Left lung (tissue), 10 donors: ENCODE measurements around the gene ARAP1. TPM values are rescaled to one million over a fixed set of nuclear protein-coding genes. Genes with fewer than 3 reads are reported as not detected.

Experiments used
- ATAC-seq: fragments of 200-7000 bp; cut with Tn5 transposase; one replicate; pipeline ENCODE4 v1.9.1; 2020; ENCODE audit warnings: moderate library complexity
- DNase-seq, 4 donors: peaks; one replicate each; pipeline ENCODE4 v3.0.0-alpha.2; 2013 to 2020
- H3K27ac ChIP-seq, 2 donors: fragments of 200-600 bp; sonication (generic) in 1 of 2; one replicate each; pipeline versions ENCODE4 v1.5.0 to v1.8.0; 2020 to 2021
- H3K27me3 ChIP-seq, 2 donors: fragments of 200-600 bp; sonication (generic) in 1 of 2; one replicate each; pipeline versions ENCODE4 v1.5.0 to v1.8.0; 2020 to 2021
- H3K36me3 ChIP-seq, 2 donors: fragments of 200-600 bp; sonication (generic) in 1 of 2; one replicate each; pipeline versions ENCODE4 v1.5.0 to v1.8.0; 2020 to 2021
- H3K4me1 ChIP-seq, 2 donors: fragments of 200-600 bp; one replicate each; pipeline ENCODE4 v1.8.0; 2021
- H3K4me3 ChIP-seq, 2 donors: fragments of 200-600 bp; sonication (generic) in 1 of 2; one replicate each; pipeline versions ENCODE4 v1.5.0 to v1.8.0; 2020 to 2021; ENCODE audit warnings: mild to moderate bottlenecking in 1 of 2
- H3K9me3 ChIP-seq, 2 donors: fragments of 200-600 bp; sonication (generic) in 1 of 2; one replicate each; pipeline versions ENCODE4 v1.5.0 to v1.8.0; 2020 to 2021
- intact Hi-C, 2 donors: fragments of 100-400 bp; cut with DNase I; formaldehyde crosslinking; loops; one replicate each; pipeline versions ENCODE4 v1.11.2 to v1.14.2; 2022
- polyA plus RNA-seq, 6 donors: library from polyadenylated mRNA; unstranded; fragments of 120-200 nt; gene quantifications; one replicate each; pipeline ENCODE4 v1.2.1, GENCODE V29; 2013; ENCODE audit not compliant: insufficient read length in 6 of 6
- total RNA-seq, 2 donors: library from RNA; stranded (reverse); fragmentation: NEBNext Ultra II Directional; extraction: Animal tissue kit (Norgen Biotek cat#: 25700); gene quantifications; one replicate each; pipeline ENCODE4 v1.2.1, GENCODE V29; 2021
- TF ChIP-seq, protein P1 (sequence below), 2 donors: fragments of 200-600 bp; sonication (generic) in 1 of 2; IDR thresholded peaks; one replicate each; pipeline versions ENCODE4 v1.5.0 to v1.8.0; 2021; ENCODE audit warnings: antibody characterized with exemption in 2 of 2
- donor health status: DM: no; HTN: yes; CAD: no.
- donor health status: DM: no; HTN: no; CAD: no.

ARAP1 gene
- total and polyA plus RNA-seq, 8 donors: 80.0 to 222 (median 97.7) TPM

- ATAC-seq (no peak), DNase-seq (no peak)
- H3K4me3 ChIP-seq: no peak overlapping the region
- intact Hi-C loops: no loop called here
- H3K9me3 ChIP-seq: no peaks in the 10 kb centered on the region
- peaks cover 0 to 8% of the 10 kb centered on the region in 2 donors for H3K4me1 ChIP-seq
- no peak overlapping the region for H3K27ac ChIP-seq
- peaks cover 0 to 100% of the 10 kb centered on the region in 2 donors for H3K36me3 ChIP-seq
- H3K27me3 ChIP-seq: no peaks in the 10 kb centered on the region
- TF ChIP-seq, protein P1, sequence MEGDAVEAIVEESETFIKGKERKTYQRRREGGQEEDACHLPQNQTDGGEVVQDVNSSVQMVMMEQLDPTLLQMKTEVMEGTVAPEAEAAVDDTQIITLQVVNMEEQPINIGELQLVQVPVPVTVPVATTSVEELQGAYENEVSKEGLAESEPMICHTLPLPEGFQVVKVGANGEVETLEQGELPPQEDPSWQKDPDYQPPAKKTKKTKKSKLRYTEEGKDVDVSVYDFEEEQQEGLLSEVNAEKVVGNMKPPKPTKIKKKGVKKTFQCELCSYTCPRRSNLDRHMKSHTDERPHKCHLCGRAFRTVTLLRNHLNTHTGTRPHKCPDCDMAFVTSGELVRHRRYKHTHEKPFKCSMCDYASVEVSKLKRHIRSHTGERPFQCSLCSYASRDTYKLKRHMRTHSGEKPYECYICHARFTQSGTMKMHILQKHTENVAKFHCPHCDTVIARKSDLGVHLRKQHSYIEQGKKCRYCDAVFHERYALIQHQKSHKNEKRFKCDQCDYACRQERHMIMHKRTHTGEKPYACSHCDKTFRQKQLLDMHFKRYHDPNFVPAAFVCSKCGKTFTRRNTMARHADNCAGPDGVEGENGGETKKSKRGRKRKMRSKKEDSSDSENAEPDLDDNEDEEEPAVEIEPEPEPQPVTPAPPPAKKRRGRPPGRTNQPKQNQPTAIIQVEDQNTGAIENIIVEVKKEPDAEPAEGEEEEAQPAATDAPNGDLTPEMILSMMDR (IDR thresholded peaks at IDR 0.05): no peak
Observed at GRCh38 chr11:72706579-72706978, 45.6 kb downstream of the ARAP1 start.

GRCh38 chr11:72705442-72706365, 46.5 kb downstream of the ARAP1 start:
- DNase-seq (no peak), ATAC-seq (no peak)
- Histone ChIP-seq H3K27me3 (no peaks in the 10 kb centered on the region), H3K4me1 (peaks cover 0 to 8% of the 10 kb centered on the region in 2 donors), H3K9me3 (no peaks in the 10 kb centered on the region), H3K36me3 (peaks cover 0 to 100% of the 10 kb centered on the region in 2 donors), H3K27ac (no peak overlapping the region), H3K4me3 (no peak overlapping the region)
- TF ChIP-seq, protein P1 (IDR thresholded peaks at IDR 0.05): no peak
- intact Hi-C loops: no loop called here

GRCh38 chr11:72704783-72705265, 47.4 kb downstream of the ARAP1 start:
- Histone ChIP-seq H3K36me3 (peaks cover 0 to 100% of the 10 kb centered on the region in 2 donors), H3K27ac (no peak overlapping the region), H3K4me1 (peaks cover 0 to 8% of the 10 kb centered on the region in 2 donors), H3K4me3 (no peak overlapping the region), H3K9me3 (no peaks in the 10 kb centered on the region), H3K27me3 (no peaks in the 10 kb centered on the region)
- intact Hi-C loops: no loop called here
- TF ChIP-seq, protein P1 (IDR thresholded peaks at IDR 0.05): no peak
- DNase-seq (no peak), ATAC-seq (no peak)

- intact Hi-C loops: no loop called here
- peaks cover 0 to 100% of the 10 kb centered on the region in 2 donors for H3K36me3 ChIP-seq
- no peak for ATAC-seq
- no peaks in the 10 kb centered on the region for H3K9me3 ChIP-seq
- H3K27ac ChIP-seq: no peak overlapping the region
- no peaks in the 10 kb centered on the region for H3K27me3 ChIP-seq
- TF ChIP-seq, protein P1 (IDR thresholded peaks at IDR 0.05): no peak
- H3K4me1 ChIP-seq: peaks cover 0 to 8% of the 10 kb centered on the region in 2 donors
- DNase-seq: no peak
- no peak overlapping the region for H3K4me3 ChIP-seq
Observed at GRCh38 chr11:72704028-72704782, 48.0 kb downstream of the ARAP1 start.
